ENCODE data around the gene PAF1. TPM values are rescaled to one million over a fixed set of nuclear protein-coding genes. Genes with fewer than 3 reads are reported as not detected.
A peak's percentile ranks its signal among the peaks of the same experiment; 100 is the strongest.

The PAF1 gene
- total and polyA plus RNA-seq, 12 donors, result 46.8 to 86.9 (median 52.9) TPM

DNA sequence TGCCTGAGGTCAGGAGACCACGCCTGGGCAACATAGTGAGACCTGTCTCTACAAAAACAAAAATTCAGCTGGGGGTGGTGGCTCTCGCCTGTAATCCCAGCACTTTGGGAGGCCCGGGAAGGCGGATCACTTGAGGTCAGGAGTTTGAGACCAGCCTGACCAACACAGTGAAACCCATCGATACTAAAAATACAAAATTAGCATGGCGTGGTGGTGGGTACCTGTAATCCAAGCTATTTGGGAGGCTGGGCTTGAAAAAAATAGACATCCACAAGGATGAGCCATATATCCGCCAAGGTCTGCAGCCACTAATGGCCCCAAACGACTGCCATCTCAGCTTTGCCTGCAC is 41.7 kb upstream of the PAF1 start:
- peaks cover 27 to 35% of the 10 kb centered on the region in 2 donors for H3K4me1 ChIP-seq (replicated peaks in 1 of 2)
- no peaks in the 10 kb centered on the region for H3K27me3 ChIP-seq
- no peaks in the 10 kb centered on the region for H3K9me3 ChIP-seq (replicated peaks in 1 of 3)
- H3K36me3 ChIP-seq (replicated peaks in 1 of 2), result peaks cover 0 to 31% of the 10 kb centered on the region in 2 donors
- intact Hi-C loops (cut with DNase I), result loop anchor here in 1 of 2 donors (10.0 kb wide), 1 partner anchor 242 kb away; no protein-coding TSS in a partner anchor
- DNase-seq, result no peak
- H3K27ac ChIP-seq, result no peak overlapping the region
- TF ChIP-seq, protein P1, sequence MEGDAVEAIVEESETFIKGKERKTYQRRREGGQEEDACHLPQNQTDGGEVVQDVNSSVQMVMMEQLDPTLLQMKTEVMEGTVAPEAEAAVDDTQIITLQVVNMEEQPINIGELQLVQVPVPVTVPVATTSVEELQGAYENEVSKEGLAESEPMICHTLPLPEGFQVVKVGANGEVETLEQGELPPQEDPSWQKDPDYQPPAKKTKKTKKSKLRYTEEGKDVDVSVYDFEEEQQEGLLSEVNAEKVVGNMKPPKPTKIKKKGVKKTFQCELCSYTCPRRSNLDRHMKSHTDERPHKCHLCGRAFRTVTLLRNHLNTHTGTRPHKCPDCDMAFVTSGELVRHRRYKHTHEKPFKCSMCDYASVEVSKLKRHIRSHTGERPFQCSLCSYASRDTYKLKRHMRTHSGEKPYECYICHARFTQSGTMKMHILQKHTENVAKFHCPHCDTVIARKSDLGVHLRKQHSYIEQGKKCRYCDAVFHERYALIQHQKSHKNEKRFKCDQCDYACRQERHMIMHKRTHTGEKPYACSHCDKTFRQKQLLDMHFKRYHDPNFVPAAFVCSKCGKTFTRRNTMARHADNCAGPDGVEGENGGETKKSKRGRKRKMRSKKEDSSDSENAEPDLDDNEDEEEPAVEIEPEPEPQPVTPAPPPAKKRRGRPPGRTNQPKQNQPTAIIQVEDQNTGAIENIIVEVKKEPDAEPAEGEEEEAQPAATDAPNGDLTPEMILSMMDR (IDR thresholded peaks at IDR 0.05), result no peak
- no peak for TF ChIP-seq POLR2A (IDR thresholded peaks at IDR 0.05)
- no peak overlapping the region for H3K4me3 ChIP-seq
- 93 to 97% (median 96%) methylated on average over 8 of the region's 8 CpGs for WGBS, 4 donors

GRCh38 chr19:39430675-39431593 is 40.0 kb upstream of the PAF1 start:
- 63 to 77% (median 65%) methylated on average over 22 to 25 of the region's 25 CpGs for WGBS, 4 donors
- Histone ChIP-seq H3K9me3 (replicated peaks in 1 of 3) (no peaks in the 10 kb centered on the region), H3K27ac (peak overlapping the region in 4 of 5 donors; percentile 44 to 90 (median 60)), H3K36me3 (replicated peaks in 1 of 2) (peaks cover 0 to 31% of the 10 kb centered on the region in 2 donors), H3K4me3 (no peak overlapping the region), H3K27me3 (no peaks in the 10 kb centered on the region), H3K4me1 (replicated peaks in 1 of 2) (peaks cover 20 to 28% of the 10 kb centered on the region in 2 donors)
- TF ChIP-seq, protein P1 (IDR thresholded peaks at IDR 0.05), result no peak
- TF ChIP-seq POLR2A (IDR thresholded peaks at IDR 0.05), result no peak
- peak in 2 of 7 donors; percentile 40 to 60 for DNase-seq
- intact Hi-C loops (cut with DNase I), result loop anchor here in 1 of 2 donors (10.0 kb wide), 1 partner anchor 244 kb away; no protein-coding TSS in a partner anchor

- Histone ChIP-seq H3K4me3 (no peak overlapping the region), H3K27ac (peak overlapping the region in 4 of 5 donors; percentile 38 to 81 (median 62)), H3K9me3 (replicated peaks in 1 of 3) (no peaks in the 10 kb centered on the region), H3K36me3 (replicated peaks in 1 of 2) (peaks cover 0 to 18% of the 10 kb centered on the region in 2 donors), H3K4me1 (replicated peaks in 1 of 2) (peaks cover 10 to 13% of the 10 kb centered on the region in 2 donors), H3K27me3 (no peaks in the 10 kb centered on the region)
- 27 to 58% (median 42%) methylated on average over 11 to 23 of the region's 23 CpGs for WGBS, 4 donors
- no peak for TF ChIP-seq POLR2A (IDR thresholded peaks at IDR 0.05)
- TF ChIP-seq, protein P1 (IDR thresholded peaks at IDR 0.05), result no peak
- intact Hi-C loops (cut with DNase I), result no loop called here
- DNase-seq, result peak in 6 of 7 donors; percentile 70 to 86 (median 78)
Observed at GRCh38 chr19:39428283-39429112, 37.6 kb upstream of the PAF1 start.

GRCh38 chr19:39427707-39428106 is 36.8 kb upstream of the PAF1 start:
- peaks cover 10 to 13% of the 10 kb centered on the region in 2 donors for H3K4me1 ChIP-seq (replicated peaks in 1 of 2)
- H3K36me3 ChIP-seq (replicated peaks in 1 of 2), result peaks cover 0 to 14% of the 10 kb centered on the region in 2 donors
- no peak overlapping the region for H3K4me3 ChIP-seq
- intact Hi-C loops (cut with DNase I), result no loop called here
- no peaks in the 10 kb centered on the region for H3K9me3 ChIP-seq (replicated peaks in 1 of 3)
- H3K27me3 ChIP-seq, result no peaks in the 10 kb centered on the region
- no peak for DNase-seq
- peak overlapping the region in 3 of 5 donors; percentile 38 to 81 (median 69) for H3K27ac ChIP-seq
- TF ChIP-seq POLR2A (IDR thresholded peaks at IDR 0.05), result no peak
- TF ChIP-seq, protein P1 (IDR thresholded peaks at IDR 0.05), result no peak
- WGBS, 4 donors, result 88 to 92% (median 91%) methylated on average over 11 of the region's 11 CpGs

All from adrenal gland (tissue), 12 donors.